H1 (cell line): ENCODE data around the gene FAM221B. TPM values are rescaled to one million over a fixed set of nuclear protein-coding genes. Genes with fewer than 3 reads are reported as not detected.

ENCODE experiments used
- CHD7 ChIP-seq: fragments of 300-600 bp; sonication (generic); IDR thresholded peaks from 2 replicates; pipeline ENCODE4 v1.7.1; 2012; ENCODE audit warnings: low read length, moderate library complexity, mild to moderate bottlenecking, inconsistent platforms; ENCODE audit not compliant: insufficient replicate concordance
- polyA plus RNA-seq, 7 experiments: library from polyadenylated mRNA; depleted of rRNA in 3 of 7; stranded (reverse) in 5 of 7; unstranded in 2 of 7; fragments of >200 nt in 5 of 7; fragments of 200-250 nt in 2 of 7; gene quantifications; 1 replicate in 5 of 7; 2 replicates in 1 of 7; 4 replicates in 1 of 7; pipeline versions ENCODE4 v1.2.1 to v1.2.3, GENCODE V29; 2011 to 2013; ENCODE audit warnings: missing spikeins in 2 of 7, mixed read lengths in 2 of 7
- total RNA-seq: library from RNA; stranded (reverse); fragmentation: NEBNext Ultra II Directional; extraction: Animal tissue kit (Norgen Biotek cat#: 25700); gene quantifications from 2 replicates; pipeline ENCODE4 v1.2.1, GENCODE V29; 2021

Gene FAM221B
- total and polyA plus RNA-seq, 2 of the 8 experiments (the other 6 are each of a cell fraction or from before 2014, with no cell fraction given) = not detected

GRCh38 chr9:35806101-35806500, 22.4 kb downstream of the FAM221B start (continued):
- no peak for TF ChIP-seq CHD7
